ENCODE measurements around the gene NUTM2G.
"Not testable (repeated sequence)": the region's sequence is repeated elsewhere in the genome, so short reads cannot be mapped to it uniquely, and the experiment has no call there.

The NUTM2G gene, protein sequence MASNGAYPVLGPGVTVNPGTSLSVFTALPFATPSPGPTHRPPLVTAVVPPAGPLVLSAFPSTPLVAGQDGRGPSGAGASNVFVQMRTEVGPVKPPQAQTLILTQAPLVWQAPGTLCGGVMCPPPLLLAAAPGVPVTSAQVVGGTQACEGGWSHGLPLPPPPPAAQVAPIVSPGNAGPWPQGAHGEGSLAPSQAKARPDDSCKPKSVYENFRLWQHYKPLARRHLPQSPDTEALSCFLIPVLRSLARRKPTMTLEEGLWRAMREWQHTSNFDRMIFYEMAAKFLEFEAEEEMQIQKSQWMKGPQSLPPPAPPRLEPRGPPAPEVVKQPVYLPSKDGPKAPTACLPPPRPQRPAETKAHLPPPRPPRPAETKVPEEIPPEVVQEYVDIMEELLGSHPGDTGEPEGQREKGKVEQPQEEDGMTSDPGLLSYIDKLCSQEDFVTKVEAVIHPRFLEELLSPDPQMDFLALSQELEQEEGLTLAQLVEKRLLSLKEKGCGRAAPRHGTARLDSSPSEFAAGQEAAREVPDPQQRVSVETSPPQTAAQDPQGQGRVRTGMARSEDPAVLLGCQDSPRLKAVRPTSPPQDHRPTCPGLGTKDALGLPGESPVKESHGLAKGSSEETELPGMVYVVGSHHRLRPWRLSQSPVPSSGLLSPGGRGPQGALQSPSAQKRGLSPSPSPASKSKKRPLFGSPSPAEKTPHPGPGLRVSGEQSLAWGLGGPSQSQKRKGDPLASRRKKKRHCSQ

DNA sequence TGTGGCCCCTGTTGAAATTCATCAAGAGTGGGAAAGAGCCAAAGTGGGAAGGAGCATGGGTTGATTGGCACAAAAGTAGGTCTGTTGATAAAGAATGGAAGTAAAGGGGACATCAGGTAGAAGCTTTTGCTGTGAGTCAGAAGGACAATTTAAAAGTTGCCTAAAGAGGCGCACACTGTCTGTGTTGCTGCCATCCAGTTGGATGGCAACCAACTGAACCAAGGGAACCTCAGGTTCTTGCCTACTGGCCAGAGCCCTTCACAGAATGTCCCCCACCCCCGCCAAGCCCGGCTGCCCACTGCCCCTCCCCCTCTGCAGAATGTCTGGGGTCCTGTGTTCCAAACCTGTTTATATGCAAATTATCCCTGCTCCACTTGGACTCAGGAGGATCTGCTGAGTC, at the start of gene NUTM2G:
NUTM2G (plus strand) TSS at position 301 of the 400 bp plus-strand sequence. CDS start 182 bp downstream, outside the sequence.
- DNase-seq (ENCODE audit: low spot score): not testable (repeated sequence)

DNA sequence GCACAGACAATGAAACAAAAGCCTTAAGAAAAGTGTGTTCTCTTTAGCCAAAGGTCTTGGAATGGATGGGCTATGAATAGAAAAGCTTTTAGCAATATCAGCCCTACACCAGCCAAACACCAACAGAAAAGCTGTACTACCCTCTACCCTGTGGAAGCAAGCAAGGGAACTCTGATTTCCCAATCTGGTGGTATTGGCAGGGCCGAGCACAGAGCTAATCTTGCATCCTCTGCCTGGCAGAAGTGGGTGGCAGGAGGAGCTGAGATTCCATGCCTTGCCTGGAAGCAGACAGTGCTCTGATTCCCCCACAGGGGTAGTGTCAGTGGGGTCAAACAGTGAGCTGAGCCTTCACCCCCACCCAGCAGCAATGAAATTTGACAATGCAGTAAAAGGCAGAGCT, 44.7 kb upstream of the NUTM2G start:
- DNase-seq (ENCODE audit: low spot score): no peak

DNA sequence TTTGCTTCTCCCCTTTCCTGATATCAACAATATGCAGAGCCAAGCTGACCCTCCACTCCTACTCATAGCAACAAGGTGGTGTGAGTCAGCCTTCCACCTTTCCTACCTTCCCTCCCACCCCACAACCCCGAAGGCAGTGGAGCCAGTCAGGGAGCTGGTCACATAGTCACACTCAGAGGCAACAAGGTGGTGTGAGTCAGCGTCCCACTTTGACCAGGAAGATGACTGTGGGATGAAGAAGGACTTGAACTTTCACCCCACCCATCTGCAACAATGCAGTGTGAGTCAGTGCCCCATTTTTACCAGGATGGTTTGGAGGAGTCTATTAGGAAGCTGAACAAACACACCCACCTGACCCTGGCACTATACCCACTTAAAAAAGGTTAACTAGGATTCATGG, 44.2 kb upstream of the NUTM2G start:
- no peak for DNase-seq (ENCODE audit: low spot score)

DNA sequence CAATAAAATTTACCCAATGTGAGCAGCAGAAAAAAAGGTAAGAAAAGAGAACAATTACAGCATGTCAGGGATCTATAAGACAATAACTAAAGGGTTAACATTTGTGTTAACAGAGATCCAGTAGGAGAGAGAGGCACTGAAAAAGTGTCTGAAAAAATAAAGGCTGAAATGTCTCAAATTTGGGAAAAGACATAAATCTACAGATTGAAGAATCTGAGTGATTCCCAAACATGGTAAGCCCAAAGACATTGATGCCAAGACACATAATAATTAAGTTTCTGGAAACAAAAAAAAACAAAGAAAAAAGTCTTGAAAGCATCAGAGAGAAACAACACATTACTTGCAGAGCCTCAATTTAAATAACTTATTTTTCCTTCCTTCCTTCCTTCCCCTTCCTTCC, 43.2 kb upstream of the NUTM2G start:
- DNase-seq (ENCODE audit: low spot score): no peak

DNA sequence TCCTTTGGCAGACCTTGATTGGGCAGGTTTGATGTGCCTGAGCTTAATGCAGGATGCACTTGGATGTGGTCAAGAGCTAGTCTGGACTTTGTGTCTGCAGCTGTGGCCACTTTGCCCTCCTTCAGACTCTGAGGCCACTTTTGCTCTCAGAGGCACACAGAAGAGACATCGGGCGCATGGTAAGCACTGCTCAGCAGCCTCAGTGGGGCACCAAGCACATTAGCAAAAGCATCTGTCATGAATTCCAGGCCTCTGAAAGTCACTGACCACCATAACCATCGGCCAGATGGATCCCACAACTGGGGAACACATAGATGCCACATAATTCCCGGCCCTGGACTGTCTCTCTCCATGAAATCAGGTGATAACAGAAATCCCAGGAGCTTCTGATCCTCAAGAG, 40.1 kb upstream of the NUTM2G start:
- no peak for DNase-seq (ENCODE audit: low spot score)

DNA sequence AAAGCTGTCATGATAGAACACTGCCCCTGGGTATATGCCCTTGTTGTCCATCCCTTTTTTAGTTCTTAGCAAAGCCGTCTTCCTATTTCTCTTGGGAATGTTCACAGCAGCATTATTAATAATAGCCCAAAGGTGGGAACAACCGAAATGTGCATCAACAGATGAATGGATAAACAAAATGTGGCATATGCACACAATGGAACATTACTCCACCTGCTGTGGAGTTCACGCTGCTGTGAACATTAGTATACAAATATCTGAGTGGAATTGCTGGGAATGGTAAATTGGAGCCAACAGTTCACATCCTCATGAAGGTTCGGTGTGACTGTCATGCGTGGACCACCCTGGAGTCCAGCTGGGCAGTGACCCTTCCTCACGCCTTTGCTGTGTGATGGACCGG, 36.5 kb upstream of the NUTM2G start:
- no peak for DNase-seq (ENCODE audit: low spot score)

DNA sequence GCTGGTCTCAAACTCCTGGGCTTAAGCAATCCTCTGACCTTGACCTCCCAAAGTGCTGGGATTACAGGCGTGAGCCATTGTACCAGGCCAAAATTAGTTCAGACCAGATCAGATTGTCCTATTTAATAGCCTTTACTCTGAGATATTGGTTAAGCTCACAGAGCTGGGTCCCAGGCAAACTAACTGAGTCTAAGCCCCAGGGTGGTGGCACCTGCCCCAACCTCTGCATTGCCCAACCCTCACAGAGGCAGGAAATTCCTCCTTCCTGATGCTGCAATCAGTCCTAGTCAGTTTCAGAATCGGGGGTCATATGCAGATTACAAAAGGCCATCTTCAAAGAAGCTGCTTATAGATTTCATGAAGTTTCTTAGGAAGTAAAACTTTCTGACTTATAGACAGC, 28.6 kb upstream of the NUTM2G start:
- not testable (repeated sequence) for DNase-seq (ENCODE audit: low spot score)

DNA sequence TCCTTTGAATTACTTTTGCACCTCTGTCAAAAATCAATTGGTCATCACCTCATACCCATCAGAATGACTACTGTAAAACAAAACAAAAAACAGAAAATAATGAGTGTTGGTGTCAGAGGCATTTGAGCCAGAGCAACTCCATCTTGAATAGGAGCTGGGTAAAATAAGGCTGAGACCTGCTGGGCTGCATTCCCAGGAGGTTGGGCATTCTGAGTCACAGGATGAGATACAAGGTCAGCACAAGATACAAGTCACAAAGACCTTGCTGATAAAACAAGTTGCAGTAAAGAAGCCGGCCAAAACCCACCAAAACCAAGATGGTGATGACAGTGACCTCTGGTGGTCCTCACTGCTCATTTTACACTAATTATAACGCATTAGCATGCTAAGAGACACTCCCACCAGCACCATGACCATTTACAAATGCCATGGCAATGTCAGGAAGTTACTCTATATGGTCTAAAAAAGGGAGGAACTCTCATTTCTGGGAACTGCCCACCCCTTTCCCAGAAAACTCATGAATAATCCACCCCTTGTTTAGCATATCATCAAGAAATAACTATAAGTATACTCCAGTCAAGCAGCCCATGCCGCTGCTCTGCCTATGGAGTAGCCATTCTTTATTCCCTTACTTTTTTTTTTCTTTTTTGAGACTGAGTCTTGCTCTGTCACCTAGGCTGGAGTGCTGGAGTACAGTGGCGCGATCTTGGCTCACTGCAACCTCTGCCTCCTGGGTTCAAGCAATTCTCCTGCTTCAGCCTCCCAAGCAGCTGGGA, 23.5 kb upstream of the NUTM2G start:
- DNase-seq (ENCODE audit: low spot score): not testable (repeated sequence)

DNA sequence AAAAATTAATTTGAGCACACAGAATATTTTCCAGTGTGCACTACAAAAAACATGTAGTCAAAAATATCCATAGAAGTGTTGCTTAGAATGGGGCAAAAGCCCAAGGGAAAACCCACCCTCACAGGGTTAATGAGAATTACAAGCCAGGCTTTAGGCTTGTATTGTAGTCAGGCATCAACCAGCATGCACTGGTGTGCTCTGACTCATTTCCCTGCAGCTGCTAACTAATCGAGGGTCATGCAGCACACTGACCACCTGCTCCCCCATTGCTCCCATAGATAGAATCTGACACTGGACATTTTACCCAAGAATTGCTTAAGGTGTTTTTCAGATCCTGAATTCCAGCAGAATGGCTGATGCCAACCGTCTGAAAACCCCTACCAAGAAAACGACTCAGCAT, 20.2 kb upstream of the NUTM2G start:
- DNase-seq (ENCODE audit: low spot score): not testable (repeated sequence)

DNA sequence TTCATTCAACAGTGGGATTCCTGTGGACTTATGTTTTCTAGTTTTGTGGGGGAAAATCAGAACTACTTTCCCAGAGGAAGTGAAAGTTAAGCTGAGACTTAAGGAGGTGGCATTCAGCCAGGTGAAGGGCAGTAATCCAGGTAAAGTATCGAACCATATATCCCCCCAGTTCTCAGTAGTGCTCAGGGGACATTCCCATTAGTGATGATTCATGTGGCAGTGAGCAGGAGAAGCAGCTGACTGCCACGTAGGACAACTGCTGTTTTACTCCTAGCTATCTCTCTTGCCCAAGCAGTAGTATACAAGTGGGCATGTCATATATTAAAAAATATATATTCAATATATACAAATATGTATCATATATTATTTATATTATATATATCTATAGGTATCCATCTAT, 13.1 kb upstream of the NUTM2G start:
- DNase-seq (ENCODE audit: low spot score): not testable (repeated sequence)

DNA sequence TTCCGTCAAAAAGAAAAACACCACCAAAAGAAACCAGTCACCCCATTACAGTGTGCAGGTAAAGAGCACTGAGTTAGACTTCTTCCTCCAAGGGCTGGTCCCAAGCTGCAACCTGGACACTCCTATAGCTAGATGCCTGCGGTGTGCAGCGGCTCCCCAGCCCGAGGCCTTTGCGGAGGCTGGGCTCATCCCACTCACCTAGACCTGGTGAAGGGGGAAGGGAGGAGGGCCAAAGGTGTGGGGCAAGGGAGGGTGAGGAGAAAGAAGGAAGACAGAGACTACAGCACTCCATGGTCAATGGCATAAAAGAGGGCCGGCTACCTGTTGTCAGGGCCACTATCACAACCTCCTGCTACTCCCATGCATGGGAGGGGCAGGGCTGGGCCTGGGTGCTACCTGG, 12.1 kb upstream of the NUTM2G start:
- DNase-seq (ENCODE audit: low spot score): not testable (repeated sequence)

DNA sequence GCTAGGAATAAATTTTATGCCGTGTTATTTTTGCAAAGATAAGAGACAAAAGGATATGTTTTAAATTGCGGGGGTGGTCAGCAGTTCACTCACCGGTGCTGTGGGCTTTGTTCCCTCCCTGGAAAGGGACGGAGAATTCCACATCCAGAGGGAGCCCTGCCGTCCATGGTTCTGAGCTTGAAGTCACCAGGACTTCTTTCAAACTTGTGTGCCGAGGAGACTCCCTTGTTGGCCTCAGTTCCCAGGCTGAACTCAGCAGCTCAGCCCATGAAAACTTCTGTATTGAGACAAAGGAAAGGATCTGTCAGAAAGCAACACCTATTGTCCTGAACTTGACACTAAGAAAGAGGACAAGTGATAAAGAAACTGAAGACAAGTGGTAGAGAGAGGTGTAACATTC, 10.1 kb upstream of the NUTM2G start:
- DNase-seq (ENCODE audit: low spot score): not testable (repeated sequence)

DNA sequence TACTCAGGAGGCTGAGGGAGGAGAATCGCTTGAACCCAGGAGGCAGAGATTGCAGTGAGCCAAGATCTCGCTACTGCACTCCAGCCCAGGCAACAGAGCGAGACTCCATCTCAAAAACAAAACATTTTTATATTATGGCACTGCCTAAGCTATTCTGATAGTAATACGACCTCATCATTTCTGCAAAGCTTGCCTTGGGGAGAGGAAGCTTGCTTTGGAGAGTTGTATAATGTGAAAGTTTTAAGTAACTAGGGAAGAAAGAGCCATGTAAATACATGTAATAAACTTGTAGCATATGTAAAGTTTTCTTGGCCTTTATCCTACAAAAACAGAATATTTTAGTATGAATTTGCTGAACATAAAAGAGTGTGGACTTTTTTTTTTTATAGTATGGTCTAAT, 7.8 kb upstream of the NUTM2G start:
- not testable (repeated sequence) for DNase-seq (ENCODE audit: low spot score)

DNA sequence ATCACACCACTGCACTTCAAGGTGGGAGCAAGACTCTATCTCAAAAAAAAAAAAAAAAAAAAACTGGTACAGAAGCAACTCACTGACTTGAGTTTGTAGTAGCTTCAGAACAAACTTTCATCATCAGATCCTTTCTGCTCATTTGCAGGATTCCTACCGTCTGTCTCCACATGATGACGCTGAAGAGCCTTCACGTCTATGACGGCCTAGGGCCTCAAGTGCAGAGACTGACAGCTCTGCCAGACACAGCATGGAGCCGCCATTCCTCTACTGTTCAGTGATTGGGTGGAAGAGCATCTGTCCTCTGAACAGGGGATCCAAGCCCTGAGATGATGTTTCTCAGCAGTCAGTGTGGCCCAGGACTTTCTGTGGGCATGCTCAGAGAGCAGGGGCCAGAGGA, 3.1 kb upstream of the NUTM2G start:
- DNase-seq (ENCODE audit: low spot score): not testable (repeated sequence)

DNA sequence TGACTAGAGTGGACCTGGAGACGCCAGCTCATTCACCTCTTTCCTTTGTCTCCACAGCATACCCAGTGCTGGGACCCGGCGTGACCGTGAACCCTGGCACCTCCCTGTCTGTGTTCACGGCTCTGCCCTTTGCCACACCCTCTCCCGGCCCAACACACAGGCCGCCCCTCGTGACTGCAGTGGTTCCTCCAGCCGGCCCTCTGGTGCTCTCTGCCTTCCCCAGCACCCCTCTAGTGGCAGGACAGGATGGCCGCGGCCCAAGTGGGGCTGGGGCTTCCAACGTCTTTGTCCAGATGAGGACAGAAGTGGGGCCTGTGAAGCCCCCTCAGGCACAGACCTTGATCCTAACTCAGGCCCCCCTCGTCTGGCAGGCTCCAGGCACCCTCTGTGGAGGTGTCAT, 3.0 kb downstream of the NUTM2G start:
- not testable (repeated sequence) for DNase-seq (ENCODE audit: low spot score)

DNA sequence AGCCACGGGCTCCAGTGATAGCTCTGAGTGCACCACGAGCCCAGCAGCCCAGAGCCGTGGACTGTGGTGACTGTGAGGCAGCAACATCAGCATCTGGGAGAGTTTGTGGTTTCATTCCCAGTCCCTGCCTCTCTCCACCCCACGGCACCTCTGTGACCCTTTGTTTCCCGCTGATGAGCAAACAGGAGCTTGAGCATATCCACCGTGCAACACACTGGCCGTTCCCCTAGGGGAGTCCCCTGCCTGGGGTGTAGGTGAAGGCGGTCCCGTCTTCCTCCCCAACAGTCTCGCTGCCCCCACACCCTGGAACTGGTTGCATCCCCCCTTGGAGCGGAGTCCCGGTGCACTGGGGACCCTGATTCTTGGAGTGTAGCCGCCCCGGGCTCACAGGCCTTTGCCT, 5.5 kb downstream of the NUTM2G start:
- not testable (repeated sequence) for DNase-seq (ENCODE audit: low spot score)

DNA sequence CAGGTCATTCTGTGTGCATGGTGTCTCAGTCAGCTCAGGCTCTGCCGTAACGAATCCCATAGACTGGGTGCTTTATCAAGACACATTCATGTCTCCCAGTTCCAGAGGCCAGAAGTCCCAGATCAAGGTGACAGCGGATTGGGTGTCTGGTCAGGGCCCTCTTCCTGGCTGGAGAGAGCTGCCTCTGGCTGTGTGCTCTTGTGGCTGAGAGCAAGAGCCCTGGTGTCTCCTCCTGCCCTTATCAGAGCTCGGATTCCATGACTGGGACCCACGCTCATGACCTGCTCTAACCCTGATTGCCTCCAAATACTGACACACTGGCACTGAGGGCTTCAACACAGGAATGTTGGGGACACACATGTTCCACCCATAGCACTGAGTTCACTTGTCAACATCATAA, 6.1 kb downstream of the NUTM2G start:
- DNase-seq (ENCODE audit: low spot score): not testable (repeated sequence)

DNA sequence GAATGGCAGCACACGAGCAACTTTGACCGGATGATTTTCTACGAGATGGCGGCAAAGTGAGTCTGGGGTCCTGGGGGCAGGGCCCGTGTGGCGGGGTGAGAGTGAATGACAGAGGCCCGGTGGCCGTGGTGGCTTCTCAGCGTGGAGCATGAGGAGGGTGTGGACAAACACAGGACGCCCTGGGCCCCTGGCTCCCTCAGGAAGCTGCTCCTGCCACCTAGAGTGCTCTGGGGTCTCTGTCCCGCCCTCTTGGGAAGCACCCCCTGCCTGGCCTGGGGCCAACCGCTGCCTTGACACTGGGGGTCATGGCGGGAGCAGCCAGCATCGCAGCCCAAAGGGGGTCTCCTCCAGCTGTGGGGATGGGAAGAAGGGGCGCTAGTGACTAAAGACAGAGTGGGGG, 6.8 kb downstream of the NUTM2G start:
- not testable (repeated sequence) for DNase-seq (ENCODE audit: low spot score)

DNA sequence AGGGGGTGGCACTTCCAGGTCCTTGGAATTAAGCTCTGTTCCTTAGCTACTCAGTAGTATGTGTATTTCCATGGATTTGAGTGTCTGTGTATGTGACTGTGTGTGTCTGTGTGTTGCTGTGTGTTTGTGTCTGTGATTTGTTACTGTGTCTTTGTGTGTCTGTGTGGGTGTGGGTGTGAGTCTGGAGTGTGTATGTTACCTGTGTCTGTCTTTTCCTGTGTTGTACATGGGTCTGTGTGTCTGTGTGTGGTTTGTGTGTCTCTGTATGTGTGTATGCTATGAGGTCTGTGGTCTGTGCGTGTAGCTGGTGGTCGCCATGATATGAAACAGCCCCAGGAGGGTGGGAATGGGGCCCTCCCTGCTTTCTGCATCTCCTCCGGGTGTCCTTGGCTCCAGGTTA, 8.8 kb downstream of the NUTM2G start:
- DNase-seq (ENCODE audit: low spot score): not testable (repeated sequence)

DNA sequence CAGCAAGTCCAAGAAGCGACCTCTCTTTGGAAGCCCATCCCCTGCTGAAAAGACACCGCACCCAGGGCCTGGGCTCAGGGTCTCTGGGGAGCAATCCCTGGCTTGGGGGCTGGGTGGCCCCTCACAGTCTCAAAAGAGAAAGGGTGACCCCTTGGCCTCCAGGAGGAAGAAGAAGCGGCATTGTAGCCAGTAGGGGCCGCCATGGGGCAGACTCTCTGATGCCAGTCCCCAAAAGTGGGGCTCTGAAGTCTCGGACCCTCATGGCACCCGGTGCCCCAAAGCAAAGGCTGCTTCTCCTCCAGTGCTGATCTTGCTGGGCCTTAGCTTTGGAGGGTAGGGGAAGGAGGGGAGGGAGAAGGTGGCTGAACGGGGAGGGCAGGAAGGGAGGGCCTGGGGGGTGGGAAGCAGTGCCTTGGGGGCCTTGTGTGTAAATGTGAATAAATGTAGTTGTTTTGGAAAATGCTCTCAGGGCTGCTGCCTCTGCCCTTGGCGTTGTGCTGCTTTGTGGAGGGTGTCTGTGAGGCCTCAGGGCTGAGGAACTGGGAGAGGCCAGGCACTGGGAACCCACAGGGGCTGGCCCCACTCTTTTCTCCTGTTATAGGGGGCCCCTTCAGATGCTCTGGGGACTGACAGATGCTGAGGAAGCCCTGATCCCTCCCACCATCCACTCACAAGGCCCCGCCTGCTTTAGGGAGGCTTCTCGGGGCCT, 10.5 kb downstream of the NUTM2G start:
- DNase-seq (ENCODE audit: low spot score): not testable (repeated sequence)

DNA sequence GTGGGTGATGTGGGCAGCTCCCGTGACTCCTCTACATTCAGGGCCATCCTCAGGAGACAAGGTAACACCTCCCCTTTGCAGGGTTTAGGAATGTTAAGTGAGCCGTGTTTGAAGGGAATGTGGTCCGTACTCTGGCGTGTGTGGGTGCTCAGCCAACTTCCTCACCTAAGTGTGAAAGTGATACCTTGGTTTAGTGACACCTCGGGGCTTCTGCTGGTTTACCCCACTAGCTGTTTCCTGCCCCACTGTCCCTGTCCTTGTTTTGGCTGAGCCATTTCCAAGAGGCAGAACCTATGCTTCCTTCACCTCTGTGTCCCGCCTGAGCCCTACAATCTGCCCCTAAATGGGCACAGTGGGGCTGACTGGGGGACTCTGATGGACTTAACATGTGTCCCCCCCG, 12.3 kb downstream of the NUTM2G start:
- DNase-seq (ENCODE audit: low spot score): not testable (repeated sequence)

DNA sequence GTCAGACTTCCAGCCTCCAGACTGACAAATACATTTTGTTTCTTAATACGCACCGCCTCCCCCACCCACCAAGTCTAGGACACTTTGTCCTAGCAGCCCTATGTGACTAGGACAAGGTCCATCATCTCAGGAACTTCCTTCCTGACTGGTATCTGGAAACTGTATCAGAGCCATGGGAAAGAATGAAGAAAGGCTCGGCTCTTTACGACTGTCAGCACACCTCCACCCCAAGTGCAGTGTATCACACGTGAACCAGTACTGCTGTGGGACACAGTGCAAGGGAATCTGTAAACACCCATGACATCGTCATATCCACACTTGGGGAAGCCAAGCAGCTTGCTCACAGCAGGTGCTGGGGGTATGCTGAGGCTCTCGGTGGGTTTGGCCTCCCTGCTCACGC, 13.0 kb downstream of the NUTM2G start:
- DNase-seq (ENCODE audit: low spot score): not testable (repeated sequence)
